GM19397 (cell line): Measurements from ENCODE around the gene LMF1.
"Not testable (repeated sequence)": the region's sequence is repeated elsewhere in the genome, so short reads cannot be mapped to it uniquely, and the experiment has no call there.

Experiments used
- ATAC-seq: cut with Tn5 transposase; IDR thresholded peaks from one replicate; pipeline ENCODE4 v1.9.1; 2021; ENCODE audit warnings: mild to moderate bottlenecking, moderate library complexity; ENCODE audit not compliant: unreplicated experiment

LMF1 gene

DNA sequence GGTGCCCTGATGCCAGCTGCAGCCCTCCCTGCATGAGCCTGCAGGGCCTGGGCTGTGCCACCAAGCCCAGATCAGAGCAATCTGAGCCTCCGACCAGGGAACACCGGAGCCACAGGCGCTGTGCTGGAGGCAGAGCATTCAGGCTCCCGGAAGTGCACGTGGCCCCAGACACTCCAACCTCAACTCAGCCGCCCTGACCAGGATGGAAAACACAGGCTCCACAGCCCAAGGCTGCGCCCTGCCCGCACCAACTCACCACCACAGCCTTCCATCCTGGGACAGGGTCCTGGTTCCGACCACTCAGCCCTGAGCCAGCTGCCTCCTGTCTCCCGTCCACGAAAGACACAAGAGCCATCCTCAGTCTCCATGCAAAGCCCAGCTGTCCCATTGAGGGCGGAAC lies 18.5 kb downstream of the LMF1 start:
- ATAC-seq: no peak

GRCh38 chr16:951660-952301 lies 19.0 kb downstream of the LMF1 start:
- no peak for ATAC-seq

DNA sequence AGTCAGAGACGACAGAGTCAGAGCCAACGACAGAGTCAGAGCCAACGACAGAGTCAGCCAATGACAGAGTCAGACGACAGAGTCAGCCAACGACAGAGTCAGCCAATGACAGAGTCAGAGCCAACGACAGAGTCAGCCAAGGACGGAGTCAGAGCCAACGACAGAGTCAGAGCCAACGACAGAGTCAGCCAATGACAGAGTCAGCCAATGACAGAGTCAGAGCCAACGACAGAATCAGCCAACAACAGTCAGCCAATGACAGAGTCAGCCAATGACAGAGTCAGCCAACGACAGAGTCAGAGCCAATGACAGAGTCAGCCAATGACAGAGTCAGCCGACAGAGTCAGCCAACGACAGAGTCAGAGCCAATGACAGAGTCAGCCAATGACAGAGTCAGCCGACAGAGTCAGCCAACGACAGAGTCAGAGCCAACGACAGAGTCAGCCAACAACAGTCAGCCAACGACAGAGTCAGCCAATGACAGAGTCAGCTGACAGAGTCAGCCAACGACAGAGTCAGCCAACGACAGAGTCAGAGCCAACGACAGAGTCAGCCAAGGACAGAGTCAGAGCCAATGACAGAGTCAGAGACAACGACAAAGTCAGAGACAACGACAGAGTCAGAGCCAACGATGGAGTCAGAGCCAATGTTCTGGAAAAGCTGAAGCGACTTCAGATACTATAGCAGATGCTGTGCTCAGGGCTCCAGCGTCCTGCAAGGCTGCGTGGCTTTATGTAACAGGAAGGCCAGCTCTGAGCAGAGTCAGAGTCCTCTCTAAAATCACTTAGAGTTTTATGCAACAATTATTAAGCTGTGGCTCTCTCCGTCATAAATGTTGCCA lies 19.8 kb downstream of the LMF1 start:
- ATAC-seq: not testable (repeated sequence)

DNA sequence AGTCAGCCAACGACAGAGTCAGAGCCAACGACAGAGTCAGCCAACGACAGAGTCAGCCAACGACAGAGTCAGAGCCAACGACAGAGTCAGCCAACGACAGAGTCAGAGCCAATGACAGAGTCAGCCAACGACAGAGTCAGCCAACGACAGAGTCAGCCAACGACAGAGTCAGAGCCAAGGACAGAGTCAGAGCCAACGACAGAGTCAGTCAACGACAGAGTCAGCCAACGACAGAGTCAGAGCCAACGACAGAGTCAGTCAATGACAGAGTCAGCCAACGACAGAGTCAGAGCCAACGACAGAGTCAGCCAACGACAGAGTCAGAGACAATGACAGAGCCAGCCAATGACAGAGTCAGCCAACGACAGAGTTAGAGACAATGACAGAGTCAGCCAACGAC lies 22.0 kb downstream of the LMF1 start:
- ATAC-seq: not testable (repeated sequence)

DNA sequence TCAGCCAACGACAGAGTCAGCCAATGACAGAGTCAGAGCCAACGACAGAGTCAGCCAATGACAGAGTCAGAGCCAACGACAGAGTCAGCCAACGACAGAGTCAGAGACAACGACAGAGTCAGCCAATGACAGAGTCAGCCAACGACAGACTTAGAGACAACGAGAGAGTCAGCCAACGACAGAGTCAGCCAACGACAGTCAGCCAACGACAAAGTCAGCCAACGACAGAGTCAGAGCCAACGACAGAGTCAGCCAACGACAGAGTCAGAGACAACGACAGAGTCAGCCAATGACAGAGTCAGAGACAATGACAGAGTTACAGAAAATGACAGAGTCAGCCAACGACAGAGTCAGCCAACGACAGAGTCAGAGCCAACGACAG lies 22.9 kb downstream of the LMF1 start:
- not testable (repeated sequence) for ATAC-seq

- ATAC-seq: no peak
Measured at GRCh38 chr16:947255-947921, 23.4 kb downstream of the LMF1 start.

DNA sequence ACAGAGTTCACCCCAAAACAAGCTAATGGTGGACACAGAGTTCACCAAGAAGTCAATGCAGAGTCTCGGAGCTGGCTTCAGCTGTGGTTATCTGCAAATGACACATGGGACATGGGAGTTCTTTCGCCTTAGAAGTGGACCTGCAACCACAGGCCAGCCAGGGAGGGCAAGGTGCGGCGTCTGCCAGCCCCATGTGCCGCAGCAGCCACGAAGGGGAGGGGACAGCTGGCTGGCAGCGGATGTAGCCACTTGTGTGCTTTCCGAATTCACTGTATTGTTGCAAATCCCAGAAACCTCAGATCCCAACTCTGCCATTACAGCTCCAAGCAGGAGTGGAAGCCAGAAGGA lies 24.8 kb downstream of the LMF1 start:
- no peak for ATAC-seq

DNA sequence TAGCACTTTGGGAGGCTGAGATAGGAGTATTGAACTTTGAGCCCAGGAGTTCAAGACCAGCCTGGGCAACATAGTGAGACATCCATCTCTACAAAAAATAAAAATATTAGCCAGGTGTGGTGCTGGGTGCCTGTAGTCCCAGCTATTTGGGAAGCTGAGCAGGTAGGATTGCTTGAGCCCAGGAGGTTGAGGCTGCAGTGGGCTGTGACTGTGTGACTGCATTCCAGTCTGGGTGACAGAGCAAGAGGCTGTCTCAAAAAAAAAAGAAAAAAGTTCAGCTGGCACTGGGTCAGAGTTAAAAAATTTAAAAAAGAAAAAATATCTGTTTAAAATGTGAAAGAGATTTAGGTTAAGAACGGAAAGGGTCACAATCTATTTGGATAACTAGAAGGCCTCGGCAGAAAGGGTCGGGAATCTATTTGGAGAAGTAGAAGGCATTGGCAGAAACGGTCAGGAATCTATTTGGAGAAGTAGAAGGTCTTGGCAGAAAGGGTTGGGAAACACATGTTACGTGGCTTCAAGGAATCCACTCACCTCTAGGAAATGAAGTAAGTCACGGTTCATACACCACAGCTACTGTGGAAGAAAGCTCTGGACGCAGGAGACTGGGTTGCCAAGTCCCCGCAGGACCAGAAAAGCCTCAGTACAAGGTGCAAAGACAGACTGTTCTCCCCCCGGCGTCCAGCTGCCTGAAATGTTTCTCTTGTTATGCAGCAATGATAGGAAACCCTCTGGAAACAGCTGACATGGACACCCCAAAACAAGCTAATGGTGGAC lies 25.3 kb downstream of the LMF1 start:
- ATAC-seq: no peak

- no peak for ATAC-seq
Measured at GRCh38 chr16:943971-944370, 26.8 kb downstream of the LMF1 start.

- ATAC-seq: no peak
Measured at GRCh38 chr16:942436-943060, 28.2 kb downstream of the LMF1 start.

- no peak for ATAC-seq
Measured at GRCh38 chr16:939941-940340, 30.8 kb downstream of the LMF1 start.

DNA sequence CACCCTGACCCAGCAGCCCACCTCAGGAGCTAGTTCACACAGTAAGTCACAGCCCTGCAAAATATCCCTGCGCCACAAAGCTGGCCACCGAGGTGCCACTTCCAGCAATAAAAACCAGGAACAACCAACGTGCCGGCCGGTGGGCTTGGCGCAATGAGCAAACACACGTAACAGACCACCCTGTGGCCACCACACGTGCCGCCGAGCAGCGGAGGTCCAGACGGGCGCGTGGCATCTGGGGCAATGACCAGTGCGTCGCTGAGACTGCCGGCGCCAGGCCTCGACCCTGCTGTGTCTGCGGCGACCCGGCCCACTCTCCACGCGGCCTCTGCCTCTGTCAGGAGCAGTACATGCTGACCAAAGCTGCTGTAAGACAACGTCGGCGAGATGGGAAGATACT lies 31.5 kb downstream of the LMF1 start:
- no peak for ATAC-seq

DNA sequence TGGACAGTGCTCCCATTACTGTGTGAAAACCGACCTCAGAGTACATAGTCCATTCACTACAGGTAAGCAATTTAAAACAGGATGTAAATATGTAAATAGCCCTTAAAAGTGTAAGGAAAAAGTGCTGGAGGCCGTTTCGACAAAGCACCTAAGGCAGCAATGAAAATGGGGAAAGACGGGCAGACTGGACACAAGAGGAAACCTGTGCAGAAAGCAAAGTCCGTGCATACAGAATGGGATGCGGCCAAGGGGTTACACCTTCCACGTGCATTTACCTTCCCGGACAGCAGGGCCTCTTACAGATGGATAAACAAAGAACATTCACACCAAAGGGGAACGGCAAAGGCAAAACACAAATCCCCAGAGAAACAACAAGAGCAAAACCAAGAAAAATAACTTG lies 32.0 kb downstream of the LMF1 start:
- no peak for ATAC-seq

- no peak for ATAC-seq
Measured at GRCh38 chr16:938136-938535, 32.6 kb downstream of the LMF1 start.

GRCh38 chr16:937723-938122 lies 33.1 kb downstream of the LMF1 start:
- no peak for ATAC-seq

DNA sequence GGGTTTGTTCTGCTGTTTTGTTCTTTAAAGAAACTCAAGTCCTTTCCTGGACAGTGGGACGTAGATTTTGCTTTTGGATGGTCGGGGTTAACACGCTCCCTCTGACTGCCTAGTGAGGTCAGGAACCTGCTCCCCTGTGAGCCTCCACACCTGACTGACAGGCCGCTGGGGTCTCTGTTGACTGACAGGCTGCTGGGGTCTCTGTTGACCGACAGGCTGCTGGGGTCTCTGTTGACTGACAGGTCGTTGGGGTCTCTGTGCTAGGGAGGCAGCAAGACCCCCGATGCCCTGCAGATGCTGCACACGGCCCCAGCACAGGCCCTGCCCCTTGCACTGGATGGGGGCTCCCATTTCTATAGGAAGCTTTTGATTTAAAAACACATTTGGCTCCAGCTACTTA lies 33.5 kb downstream of the LMF1 start:
- no peak for ATAC-seq

DNA sequence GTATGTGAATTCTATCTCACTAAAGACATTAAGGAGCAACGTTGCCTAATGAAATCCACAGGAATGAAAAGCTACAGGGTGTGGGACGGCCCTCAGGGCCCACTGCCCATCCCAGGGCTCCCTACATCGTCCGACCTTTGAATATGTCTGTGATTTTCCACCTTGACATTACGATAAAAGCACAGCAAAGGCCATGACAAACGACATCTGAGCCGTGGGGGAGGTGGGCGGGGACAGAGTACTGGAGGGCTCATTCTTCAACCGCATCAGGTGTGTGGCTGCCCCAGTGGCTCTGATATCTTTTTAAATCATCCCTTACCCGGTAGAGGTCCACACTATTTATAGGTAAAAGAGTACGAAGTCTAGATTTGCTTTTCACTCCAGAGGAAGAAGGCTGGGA lies 35.1 kb downstream of the LMF1 start:
- ATAC-seq: no peak

DNA sequence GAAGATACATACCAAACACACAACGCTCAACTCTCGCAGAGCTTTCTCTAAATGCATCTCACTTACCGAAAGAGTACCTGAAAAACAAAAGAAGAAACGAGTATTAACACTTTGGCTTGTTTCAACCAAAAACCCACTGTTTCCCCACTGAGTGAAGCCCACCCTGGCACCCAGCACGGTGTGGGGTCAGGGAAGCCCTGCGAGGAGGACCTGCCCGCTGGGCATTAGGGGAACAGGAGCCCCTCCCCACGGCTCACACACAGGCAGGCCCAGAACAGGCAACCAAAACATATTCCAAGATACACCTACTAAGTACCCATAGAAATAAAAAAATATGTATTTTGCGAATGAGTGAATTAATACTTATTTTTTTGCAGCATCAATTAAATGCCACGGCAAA lies 36.6 kb downstream of the LMF1 start:
- no peak for ATAC-seq

- ATAC-seq: no peak
Measured at GRCh38 chr16:933581-933980, 37.2 kb downstream of the LMF1 start.

DNA sequence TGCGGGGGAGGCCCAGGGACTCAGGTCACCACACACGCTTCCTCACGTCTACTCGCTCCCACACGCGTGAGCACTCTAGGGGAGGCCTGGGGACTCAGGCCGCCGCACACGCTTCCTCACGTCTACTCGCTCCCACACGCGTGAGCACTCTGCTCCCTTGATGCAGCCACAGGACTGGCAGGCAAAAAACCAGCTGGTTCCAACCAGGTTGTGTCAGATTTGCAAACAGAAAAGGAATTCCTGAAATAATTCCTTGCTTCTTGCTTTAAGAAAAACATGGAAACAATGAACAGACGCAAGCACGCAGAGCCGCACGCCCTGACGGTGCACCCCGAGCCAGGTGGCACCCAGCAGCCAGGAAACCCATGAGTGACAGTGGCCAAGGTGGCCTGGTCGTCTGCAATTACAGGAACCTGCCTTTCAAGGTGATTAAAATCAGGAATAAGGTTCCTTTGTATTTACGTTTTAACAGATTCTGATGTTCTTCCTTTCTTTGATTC lies 37.9 kb downstream of the LMF1 start:
- no peak for ATAC-seq
